Right hindlimb (tissue), 1 donor: ENCODE results near the gene ITGB2.
"Not testable (repeated sequence)": the region's sequence is repeated elsewhere in the genome, so short reads cannot be mapped to it uniquely, and the experiment has no call there.

Experiments
- DNase-seq: peaks from one replicate; pipeline ENCODE4 v3.0.0-alpha.2; 2018

ITGB2 gene

DNA sequence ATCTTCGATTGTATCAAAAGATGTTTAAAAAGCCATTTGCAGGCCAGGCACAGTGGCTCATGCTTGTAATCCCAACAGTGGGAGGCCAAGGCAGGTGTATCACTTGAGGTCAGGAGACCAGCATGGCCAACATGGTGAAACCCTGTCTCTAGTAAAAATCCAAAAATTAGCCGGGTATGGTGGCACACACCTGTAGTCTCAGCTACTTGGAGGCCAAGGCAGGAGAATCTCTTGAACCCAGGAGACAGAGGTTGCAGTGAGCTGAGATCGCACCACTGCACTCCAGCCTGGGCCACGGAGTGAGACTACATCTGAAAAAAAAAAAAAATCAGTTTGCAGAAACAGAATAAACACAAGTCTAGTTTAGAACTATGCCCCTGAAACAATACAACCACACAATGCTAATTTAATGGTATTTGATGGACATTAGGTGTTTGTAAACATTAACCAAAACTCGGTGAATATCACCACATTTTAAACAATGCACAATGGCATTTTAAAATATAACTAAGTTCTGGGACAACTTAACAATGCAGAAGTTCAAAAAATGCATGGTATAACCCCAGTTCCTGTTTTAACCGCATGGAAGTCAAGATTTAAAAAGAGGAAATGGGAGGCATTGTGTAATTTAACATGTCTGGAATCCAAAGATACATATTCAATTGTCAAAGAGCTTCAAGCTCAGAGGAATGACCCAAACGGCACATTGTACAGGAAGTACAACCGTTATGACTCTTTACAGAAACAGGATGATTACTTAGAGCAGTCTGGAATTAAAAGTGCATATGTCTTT is 40.1 kb downstream of the ITGB2 start:
- DNase-seq, result no peak

GRCh38 chr21:44879238-44879637 is 41.5 kb downstream of the ITGB2 start:
- not testable (repeated sequence) for DNase-seq

DNA sequence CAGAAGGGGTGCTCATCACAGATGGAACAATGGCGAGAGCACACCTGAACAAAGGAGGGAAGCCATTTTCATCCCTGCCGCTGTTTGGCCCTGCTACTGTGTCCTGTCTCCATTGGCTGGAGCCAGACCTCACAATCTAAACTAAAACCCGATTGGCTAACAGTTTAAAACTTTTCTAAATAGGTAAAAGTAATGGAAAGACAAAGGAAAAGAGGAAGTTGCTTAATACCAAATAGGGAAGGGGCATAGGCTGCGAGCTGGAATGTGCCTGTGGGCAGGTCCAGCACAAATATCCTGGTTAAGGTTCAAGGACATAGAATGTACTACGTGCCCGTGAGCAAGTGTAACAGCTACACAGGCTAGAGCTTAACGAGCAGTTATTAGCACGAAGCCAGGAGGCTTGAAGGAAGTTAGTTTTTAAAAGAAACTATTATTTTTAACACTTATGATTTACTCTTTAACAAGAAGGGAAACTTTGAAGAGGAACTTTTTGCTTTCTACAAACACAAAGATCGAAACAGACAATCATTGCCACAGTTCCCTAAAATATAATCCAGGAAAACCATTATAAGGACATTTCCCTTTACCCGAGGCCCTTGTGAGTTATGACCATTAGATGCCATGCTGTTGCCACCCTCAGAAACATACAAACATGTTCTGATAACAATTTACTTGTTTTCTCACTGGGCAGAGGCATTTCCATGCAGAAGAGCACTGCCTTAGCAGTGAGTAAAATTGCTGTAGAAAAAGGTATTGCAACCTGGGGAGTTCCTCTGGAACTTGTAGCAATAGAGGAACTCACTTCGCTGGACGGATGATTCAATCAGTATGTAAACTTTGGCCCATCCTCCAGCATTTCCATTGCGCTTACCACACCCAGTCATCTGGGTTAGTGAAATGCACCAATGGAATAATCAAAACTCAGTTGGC is 42.4 kb downstream of the ITGB2 start:
- DNase-seq, result no peak

GRCh38 chr21:44876849-44877575 is 43.7 kb downstream of the ITGB2 start:
- DNase-seq, result no peak

GRCh38 chr21:44875316-44875700 is 45.4 kb downstream of the ITGB2 start:
- DNase-seq, result no peak

DNA sequence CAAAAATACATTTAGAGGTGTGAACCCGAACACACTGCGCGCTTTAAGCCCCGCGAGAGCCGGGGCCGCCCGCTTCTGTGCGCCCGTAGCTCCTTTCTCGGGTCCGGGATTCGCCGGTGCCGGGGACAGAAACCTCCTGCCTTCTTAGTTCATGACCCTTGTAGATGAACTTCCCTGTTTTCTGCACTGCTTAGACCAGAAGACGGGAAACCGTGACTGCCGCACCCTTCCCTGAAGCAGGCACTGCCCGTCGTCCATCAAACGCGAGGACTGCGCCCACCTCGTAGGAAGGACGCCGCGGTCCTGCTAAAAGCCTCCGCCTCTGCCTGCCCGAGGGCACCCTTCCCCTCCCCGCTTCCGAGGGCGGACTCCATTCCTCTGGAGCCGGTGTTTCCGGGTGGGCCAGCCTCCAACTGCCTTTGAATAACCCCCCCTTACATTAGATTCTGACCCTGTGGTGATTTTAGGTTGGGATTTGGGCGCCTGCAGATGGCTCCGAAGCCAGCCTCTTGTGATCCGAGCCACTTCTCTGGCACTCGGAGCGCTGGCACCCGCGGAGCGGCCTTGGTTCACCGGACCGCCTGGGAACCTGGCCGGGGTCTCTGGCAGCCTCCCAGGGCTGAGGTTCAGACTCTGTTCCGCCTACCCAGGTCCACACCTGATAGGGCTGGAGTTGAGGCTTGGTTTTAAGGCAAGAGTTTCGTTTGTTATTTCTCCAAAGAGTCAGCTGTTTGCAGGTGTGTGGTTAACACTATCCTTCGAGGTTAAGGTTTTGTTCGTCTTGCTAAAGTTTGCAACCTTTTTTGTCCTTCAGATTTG is 46.0 kb downstream of the ITGB2 start:
- DNase-seq, result peak; percentile 54

- DNase-seq, result peak; percentile 46
Measured at GRCh38 chr21:44874240-44874496, 46.5 kb downstream of the ITGB2 start.

DNA sequence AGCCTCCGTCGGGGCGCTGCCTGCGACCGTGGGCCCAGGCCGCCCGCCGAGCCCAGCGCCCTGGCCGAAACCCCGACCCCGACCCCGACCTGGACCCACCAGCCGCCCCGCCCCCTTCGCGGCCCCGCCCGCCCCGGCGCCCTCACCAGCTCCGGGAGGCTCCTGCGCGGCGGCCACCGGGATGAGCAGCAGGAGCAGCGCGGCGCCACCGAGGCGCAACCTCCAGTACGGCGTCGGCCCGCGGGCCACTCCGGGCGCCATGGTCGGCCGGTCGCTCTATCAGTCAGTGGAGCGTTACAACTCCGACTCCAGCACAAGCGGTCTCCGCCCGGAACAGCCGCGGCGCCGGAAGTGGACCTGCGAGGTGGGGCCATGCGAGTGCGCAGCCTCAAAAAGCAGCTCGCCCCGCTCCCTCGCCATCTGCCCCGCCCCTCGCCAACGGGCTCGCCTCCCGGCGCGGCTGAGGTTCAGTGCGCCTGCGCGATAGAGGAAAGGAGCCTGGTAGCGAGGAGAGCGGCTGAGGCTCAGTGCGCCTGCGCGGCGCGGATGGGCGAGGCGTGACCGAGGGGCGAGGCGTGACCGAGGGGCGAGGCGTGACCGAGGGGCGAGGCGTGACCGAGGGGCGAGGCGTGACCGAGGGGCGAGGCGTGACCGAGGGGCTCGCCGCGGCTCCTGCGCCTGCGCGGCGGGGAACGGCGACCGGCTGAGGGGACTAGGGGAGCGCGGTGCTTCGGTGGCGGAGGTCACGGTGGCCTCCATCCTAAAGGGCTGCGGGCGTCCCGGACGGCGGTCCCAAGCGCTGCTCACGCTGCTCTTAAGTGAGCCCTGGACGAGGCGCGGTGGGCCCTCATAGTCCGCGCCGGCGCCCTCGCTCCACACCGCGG is 47.1 kb downstream of the ITGB2 start, which contains the start of gene PTTG1IP:
PTTG1IP (minus strand) TSS at position 335 of the 884 bp plus-strand sequence; CDS start at position 261, 74 bp downstream.
- DNase-seq, result peak; percentile 99

- no peak for DNase-seq
Measured at GRCh38 chr21:44872649-44873355, 47.9 kb downstream of the ITGB2 start.

- DNase-seq, result no peak
Measured at GRCh38 chr21:44872323-44872648, 48.4 kb downstream of the ITGB2 start.

- no peak for DNase-seq
Measured at GRCh38 chr21:44871576-44872269, 49.0 kb downstream of the ITGB2 start.

DNA sequence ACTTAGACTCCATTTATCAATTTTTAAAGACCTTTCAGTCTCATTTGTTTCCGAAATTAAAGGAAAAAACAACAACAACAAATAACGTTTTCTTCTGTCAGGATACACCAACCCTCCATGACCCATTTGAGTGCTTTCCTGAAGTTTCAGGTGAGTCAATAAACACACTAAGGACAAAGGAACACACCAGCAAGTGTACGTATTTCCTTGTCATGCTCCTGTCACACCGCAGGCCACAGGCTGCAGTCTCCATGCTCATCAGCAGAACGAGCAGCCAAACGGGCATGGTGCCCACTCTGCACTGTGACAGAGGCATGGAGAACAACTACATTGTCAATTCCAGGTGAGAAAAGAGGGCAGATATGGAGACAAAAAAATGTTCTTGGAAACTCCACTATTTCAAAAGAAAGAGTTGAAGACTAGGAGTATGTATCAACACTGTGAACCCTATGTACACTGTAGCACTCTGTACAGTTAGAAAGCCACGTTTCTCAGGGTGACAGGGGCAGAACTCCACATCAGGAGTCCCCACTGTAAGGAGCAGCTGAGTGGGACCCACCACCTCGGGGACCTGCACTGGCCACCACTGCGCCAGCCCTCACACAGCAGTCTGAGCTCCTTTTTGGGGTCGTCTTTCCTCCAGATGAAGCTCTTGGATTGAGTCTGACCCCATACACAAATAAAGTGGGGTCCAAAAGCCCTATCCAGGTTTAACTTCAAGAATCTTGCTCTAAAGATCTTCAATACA is 49.8 kb downstream of the ITGB2 start:
- DNase-seq, result no peak

GRCh38 chr21:44869781-44870747 is 50.6 kb downstream of the ITGB2 start:
- DNase-seq, result no peak

DNA sequence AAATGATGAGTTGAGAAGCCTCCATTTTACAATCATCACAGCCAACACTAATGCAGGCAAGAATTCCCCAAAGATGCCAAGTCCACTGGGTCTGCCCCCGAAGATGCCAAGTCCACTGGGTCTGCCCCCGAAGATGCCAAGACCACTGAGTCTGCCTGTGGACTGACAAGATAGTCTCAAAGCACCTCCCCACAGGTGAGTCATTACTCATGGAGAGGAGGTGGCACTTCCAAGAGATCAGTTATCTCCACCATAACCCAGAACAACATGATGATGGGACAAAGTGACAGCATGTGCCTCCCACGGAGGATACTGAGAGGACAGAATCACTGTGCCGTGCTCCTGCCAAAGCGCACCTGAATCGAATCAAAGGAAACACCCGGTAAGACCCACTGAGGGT is 52.0 kb downstream of the ITGB2 start:
- no peak for DNase-seq

DNA sequence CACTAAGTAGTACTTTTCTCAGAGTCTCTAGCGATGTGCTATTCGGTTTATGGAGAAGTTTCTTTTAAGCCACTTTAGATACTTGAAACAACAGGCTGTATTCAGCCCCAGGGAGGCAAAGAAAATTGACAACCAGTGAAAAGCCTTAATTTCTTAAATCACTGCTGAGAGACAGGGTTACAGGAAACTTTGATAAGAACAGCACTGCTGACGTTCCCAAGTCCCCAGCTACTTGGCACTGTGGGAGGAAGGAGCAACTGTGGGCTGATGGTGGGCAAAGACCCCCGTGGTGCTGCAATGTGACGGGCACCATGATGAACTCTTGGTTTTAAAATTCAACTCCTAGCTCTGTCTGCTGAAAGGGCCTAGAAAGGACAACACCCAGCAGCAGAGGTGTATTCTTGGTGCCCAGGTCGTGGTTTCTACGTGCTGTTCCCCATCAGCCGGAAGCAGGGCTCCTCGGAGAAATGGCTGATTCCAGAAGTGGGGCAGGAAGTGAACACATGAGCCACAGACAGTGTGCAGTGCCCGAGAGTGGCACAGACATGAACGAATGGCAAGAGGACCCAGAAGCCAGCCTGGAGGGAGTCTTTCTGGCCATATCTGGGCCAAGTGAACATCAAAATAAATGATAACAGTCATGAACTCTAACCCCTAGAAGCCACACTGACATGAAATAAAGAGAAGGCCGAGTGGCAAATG is 52.5 kb downstream of the ITGB2 start:
- DNase-seq, result no peak

DNA sequence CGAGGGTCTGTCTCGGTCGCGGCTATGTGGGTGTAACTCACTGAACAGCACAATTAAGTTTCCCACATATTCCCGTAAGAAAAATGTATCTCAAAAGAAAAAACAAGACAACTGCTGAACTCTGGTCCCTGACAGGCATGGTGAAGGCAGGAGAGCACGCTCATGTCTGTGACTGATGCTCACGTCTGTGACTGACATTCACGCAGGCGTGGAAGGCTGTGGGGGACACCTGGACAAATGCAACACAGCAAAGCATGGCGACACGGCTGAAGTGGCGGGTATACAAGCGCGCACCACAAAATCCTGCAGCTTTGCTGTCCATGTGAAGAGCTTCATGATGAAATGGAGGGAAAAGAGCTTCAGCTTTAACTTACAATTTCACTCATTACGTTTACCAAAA is 53.2 kb downstream of the ITGB2 start:
- no peak for DNase-seq

GRCh38 chr21:44866780-44867179 is 53.9 kb downstream of the ITGB2 start:
- DNase-seq, result no peak
